Left lung (tissue), 10 donors: Measurements from ENCODE around the gene HIBCH. TPM values are rescaled to one million over a fixed set of nuclear protein-coding genes. Genes with fewer than 3 reads are reported as not detected.
"Not testable (repeated sequence)": the region's sequence is repeated elsewhere in the genome, so short reads cannot be mapped to it uniquely, and the experiment has no call there.

Source experiments
- ATAC-seq: fragments of 200-7000 bp; cut with Tn5 transposase; one replicate; pipeline ENCODE4 v1.9.1; 2020; ENCODE audit warnings: moderate library complexity
- DNase-seq, 4 donors: peaks; one replicate each; pipeline ENCODE4 v3.0.0-alpha.2; 2013 to 2020
- H3K27ac ChIP-seq, 2 donors: fragments of 200-600 bp; sonication (generic) in 1 of 2; one replicate each; pipeline versions ENCODE4 v1.5.0 to v1.8.0; 2020 to 2021
- H3K27me3 ChIP-seq, 2 donors: fragments of 200-600 bp; sonication (generic) in 1 of 2; one replicate each; pipeline versions ENCODE4 v1.5.0 to v1.8.0; 2020 to 2021
- H3K36me3 ChIP-seq, 2 donors: fragments of 200-600 bp; sonication (generic) in 1 of 2; one replicate each; pipeline versions ENCODE4 v1.5.0 to v1.8.0; 2020 to 2021
- H3K4me1 ChIP-seq, 2 donors: fragments of 200-600 bp; one replicate each; pipeline ENCODE4 v1.8.0; 2021
- H3K4me3 ChIP-seq, 2 donors: fragments of 200-600 bp; sonication (generic) in 1 of 2; one replicate each; pipeline versions ENCODE4 v1.5.0 to v1.8.0; 2020 to 2021; ENCODE audit warnings: mild to moderate bottlenecking in 1 of 2
- H3K9me3 ChIP-seq, 2 donors: fragments of 200-600 bp; sonication (generic) in 1 of 2; one replicate each; pipeline versions ENCODE4 v1.5.0 to v1.8.0; 2020 to 2021
- intact Hi-C, 2 donors: fragments of 100-400 bp; cut with DNase I; formaldehyde crosslinking; loops; one replicate each; pipeline versions ENCODE4 v1.11.2 to v1.14.2; 2022
- polyA plus RNA-seq, 6 donors: library from polyadenylated mRNA; unstranded; fragments of 120-200 nt; gene quantifications; one replicate each; pipeline ENCODE4 v1.2.1, GENCODE V29; 2013; ENCODE audit not compliant: insufficient read length in 6 of 6
- total RNA-seq, 2 donors: library from RNA; stranded (reverse); fragmentation: NEBNext Ultra II Directional; extraction: Animal tissue kit (Norgen Biotek cat#: 25700); gene quantifications; one replicate each; pipeline ENCODE4 v1.2.1, GENCODE V29; 2021
- TF ChIP-seq, protein P1 (sequence below), 2 donors: fragments of 200-600 bp; sonication (generic) in 1 of 2; IDR thresholded peaks; one replicate each; pipeline versions ENCODE4 v1.5.0 to v1.8.0; 2021; ENCODE audit warnings: antibody characterized with exemption in 2 of 2
- donor health status: DM: no; HTN: yes; CAD: no.
- donor health status: DM: no; HTN: no; CAD: no.

HIBCH gene
- total and polyA plus RNA-seq, 8 donors = 31.8 to 86.8 (median 71.9) TPM

DNA sequence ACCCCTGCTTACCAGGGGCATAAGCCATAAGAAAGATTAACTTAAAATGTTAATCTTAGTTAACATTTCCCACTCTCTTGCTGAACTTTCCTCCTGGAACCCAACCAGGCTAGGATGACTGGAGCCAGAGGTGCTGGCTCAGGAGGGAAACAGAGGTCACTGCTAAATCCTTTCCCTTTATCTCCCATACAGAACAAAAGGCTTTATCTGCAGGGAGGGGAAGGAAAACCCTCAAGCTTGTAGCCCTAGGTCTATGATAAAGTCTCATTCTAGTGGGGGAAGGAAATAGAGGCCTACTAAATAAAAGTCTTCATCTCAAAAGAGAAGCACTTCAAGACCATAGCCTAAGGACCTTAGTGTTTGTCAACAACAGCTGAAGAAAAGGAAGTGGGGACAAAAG lies 18.6 kb downstream of the HIBCH start:
- Histone ChIP-seq H3K36me3 (peaks cover 0 to 8% of the 10 kb centered on the region in 2 donors), H3K27ac (no peak overlapping the region), H3K4me3 (no peak overlapping the region), H3K9me3 (no peaks in the 10 kb centered on the region), H3K27me3 (no peaks in the 10 kb centered on the region), H3K4me1 (no peaks in the 10 kb centered on the region)
- intact Hi-C loops = no loop called here
- no peak for DNase-seq
- TF ChIP-seq, protein P1, sequence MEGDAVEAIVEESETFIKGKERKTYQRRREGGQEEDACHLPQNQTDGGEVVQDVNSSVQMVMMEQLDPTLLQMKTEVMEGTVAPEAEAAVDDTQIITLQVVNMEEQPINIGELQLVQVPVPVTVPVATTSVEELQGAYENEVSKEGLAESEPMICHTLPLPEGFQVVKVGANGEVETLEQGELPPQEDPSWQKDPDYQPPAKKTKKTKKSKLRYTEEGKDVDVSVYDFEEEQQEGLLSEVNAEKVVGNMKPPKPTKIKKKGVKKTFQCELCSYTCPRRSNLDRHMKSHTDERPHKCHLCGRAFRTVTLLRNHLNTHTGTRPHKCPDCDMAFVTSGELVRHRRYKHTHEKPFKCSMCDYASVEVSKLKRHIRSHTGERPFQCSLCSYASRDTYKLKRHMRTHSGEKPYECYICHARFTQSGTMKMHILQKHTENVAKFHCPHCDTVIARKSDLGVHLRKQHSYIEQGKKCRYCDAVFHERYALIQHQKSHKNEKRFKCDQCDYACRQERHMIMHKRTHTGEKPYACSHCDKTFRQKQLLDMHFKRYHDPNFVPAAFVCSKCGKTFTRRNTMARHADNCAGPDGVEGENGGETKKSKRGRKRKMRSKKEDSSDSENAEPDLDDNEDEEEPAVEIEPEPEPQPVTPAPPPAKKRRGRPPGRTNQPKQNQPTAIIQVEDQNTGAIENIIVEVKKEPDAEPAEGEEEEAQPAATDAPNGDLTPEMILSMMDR (IDR thresholded peaks at IDR 0.05) = no peak
- ATAC-seq = no peak

DNA sequence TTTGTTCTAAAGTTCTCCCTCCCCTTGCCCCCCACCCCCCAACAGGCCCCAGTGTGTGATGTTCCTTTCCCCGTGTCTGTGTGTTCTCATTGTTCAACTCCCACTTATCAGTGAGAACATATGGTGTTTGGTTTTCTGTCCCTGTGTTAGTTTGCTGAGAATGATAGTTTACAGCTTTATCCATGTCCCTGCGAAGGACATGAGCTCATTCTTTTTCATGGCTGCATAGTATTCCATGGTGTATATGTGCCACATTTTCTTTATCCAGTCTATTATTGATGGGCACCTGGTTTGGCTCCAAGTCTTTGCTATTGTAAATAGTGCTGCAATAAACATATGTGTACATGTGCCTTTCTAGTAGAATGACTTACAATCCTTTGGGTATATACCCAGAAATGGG lies 21.7 kb downstream of the HIBCH start:
- ATAC-seq, intact Hi-C loops, DNase-seq, H3K4me1 ChIP-seq, H3K9me3 ChIP-seq, H3K27ac ChIP-seq, H3K27me3 ChIP-seq, H3K4me3 ChIP-seq: not testable (repeated sequence)
- H3K36me3 ChIP-seq = peaks cover 3 to 26% of the 10 kb centered on the region in 2 donors

DNA sequence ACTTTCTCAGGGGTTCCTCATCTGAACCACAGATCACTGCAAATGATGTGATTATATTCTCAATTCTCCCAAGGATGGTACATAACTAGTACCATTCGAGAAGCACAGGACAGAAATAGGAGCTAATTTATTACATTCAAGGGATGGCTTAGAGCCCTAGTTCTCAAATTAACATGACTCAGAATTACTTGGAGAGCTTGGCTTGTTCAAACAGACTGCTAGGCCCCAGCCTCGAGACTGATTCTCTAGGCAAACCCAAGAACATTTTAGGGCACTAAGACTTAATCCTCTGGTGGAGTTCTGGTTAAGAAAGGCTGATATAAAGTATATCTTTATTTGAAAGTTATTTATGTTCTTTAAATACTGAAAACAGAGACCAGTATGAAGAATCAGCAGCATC lies 35.8 kb downstream of the HIBCH start:
- peak; percentile 41 for ATAC-seq
- TF ChIP-seq, protein P1 (IDR thresholded peaks at IDR 0.05) = no peak
- Histone ChIP-seq H3K27ac (no peak overlapping the region), H3K9me3 (no peaks in the 10 kb centered on the region), H3K4me3 (no peak overlapping the region), H3K4me1 (no peaks in the 10 kb centered on the region), H3K27me3 (no peaks in the 10 kb centered on the region), H3K36me3 (peaks cover 0 to 36% of the 10 kb centered on the region in 2 donors)
- intact Hi-C loops = no loop called here
- no peak for DNase-seq

DNA sequence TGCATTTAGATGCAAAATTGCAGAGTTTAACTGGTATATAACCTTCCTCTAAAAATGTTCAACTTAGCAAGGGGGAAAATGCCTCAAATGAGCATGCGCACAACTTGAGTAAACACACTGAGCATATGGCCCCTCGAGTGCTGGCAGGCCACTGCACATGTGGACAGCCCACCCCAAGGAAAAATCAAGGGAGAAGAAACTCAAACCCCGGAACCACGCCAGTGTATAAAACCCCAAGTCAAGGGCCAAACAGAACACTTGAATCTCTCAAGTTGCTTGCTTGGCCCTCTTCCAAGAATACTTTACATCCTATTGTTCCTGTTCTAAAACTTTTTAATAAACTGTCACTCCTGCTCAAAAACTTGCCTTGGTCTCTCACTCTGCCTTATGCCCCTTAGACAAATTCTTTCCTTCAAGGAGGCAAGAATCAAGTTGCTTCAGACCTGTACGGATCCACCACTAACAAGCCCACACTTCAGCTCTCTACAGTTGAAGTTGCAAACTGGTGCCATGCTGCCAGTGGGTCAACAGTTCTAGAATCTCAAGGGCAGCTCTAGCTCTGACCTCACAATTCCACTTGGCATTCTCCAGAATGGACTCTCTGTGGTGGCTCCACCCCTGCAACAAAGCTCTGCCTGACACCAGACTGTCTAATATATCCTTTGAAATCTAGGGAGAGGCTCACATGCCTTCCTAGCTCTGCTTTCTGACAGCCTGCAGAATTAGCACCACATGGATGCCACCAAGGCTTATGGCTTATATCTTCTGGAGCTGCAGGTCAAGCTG lies 38.9 kb downstream of the HIBCH start:
- intact Hi-C loops = no loop called here
- ATAC-seq = peak; percentile 91

DNA sequence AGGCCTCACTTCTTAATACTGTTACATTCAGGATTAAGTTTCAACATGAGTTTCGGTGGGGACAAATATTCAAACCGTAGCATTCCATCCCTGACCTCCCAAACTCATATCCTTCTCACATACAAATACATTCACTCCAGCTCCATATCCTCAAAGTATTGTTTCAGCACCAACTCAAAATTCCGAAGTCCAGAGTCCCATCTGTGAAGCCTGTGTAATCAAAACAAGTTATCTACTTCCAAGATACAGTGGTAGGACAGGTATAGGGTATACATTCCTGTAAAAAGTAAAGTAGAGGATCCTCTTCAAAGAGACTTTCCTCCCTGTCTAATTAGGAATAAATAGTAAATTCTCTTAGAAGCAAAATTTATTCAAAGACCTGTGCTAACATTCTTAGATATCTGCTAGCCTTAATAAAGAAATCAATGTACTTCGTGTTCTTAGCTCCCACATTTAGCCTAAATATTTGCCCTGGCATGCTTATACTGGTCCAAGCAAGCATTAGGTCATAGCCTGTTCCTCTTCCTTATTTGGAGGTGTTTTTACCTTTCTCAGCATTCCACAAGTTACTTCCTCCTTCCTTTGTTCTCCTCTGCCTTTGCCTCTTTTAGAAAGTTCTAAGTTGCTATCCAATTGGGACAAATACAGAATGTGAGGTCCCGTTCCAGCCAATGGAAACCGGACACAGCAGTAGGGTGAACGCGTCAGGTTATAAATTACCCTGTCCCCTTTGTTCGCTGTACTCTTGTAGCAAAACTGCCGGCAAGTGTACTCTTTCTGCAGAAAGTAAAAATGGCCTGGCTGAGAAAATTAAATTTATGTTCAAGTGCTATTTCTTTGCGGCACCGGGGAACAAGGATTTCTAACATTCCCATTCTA lies 40.1 kb downstream of the HIBCH start:
- H3K4me1 ChIP-seq, H3K9me3 ChIP-seq, H3K27ac ChIP-seq, H3K36me3 ChIP-seq, H3K27me3 ChIP-seq, DNase-seq, ATAC-seq, H3K4me3 ChIP-seq: not testable (repeated sequence)
- intact Hi-C loops = loop anchor here in 1 of 2 donors (10.0 kb wide), 1 partner anchor 195 kb away; no protein-coding TSS in a partner anchor

More for the DNA sequence above, 38.9 kb downstream of the HIBCH start:
- H3K27ac ChIP-seq = no peak overlapping the region
- H3K27me3 ChIP-seq = no peaks in the 10 kb centered on the region
- peak in 2 of 4 donors; percentile 9 to 47 for DNase-seq
- no peak overlapping the region for H3K4me3 ChIP-seq
- no peaks in the 10 kb centered on the region for H3K4me1 ChIP-seq
- peaks cover 0 to 11% of the 10 kb centered on the region in 2 donors for H3K36me3 ChIP-seq
- TF ChIP-seq, protein P1 (IDR thresholded peaks at IDR 0.05) = no peak
- H3K9me3 ChIP-seq = no peaks in the 10 kb centered on the region
